Measurements from ENCODE around the gene CCDC34. TPM values are rescaled to one million over a fixed set of nuclear protein-coding genes. Genes with fewer than 3 reads are reported as not detected.
A peak's percentile ranks its signal among the peaks of the same experiment; 100 is the strongest.

The CCDC34 gene
- total and polyA plus RNA-seq, 2 of the 8 experiments (the other 6 are each of a cell fraction or from before 2014, with no cell fraction given) = 7.7 to 24.3 TPM

GRCh38 chr11:27391331-27392015, 28.5 kb upstream of the CCDC34 start:
- WGBS, 2 experiments (ENCODE audit: extremely low coverage in 1 of 2, insufficient coverage in 1 of 2, insufficient read length in 1 of 2, insufficient replicate concordance in 2 of 2, low coverage in 1 of 2, low lambda C conversion rate in 2 of 2, missing lambda C conversion rate in 1 of 2) = 86% methylated on average over 5 of the region's 5 CpGs; no CpG with 5 or more reads in 1 of the 2 experiments
- CTCF ChIA-PET (ENCODE audit: partially characterized antibody) = interaction anchor here (1.0 to 2.1 kb wide), 14 partner anchors 10 to 188 kb away, joined by 3 to 8 read pairs (median 3); no protein-coding TSS in a partner anchor
- no peak for FAIRE-seq
- TF ChIP-seq SIN3A (conservative IDR thresholded peaks at IDR 0.05 in 1 of 2, IDR thresholded peaks at IDR 0.05 in 1 of 2; ENCODE audit: low read depth in 1 of 2, low read length in 2 of 2) (no peak), MAFK (IDR thresholded peaks at IDR 0.05; ENCODE audit: low read depth, low read length) (no peak), BRCA1 (IDR thresholded peaks at IDR 0.05; ENCODE audit: low read depth, low read length) (no peak), TEAD4 (IDR thresholded peaks at IDR 0.05; ENCODE audit: low read depth, low read length) (no peak), HDAC6 (IDR thresholded peaks at IDR 0.05; ENCODE audit: low read depth, low read length) (no peak), RNF2 (IDR thresholded peaks at IDR 0.05; ENCODE audit: borderline replicate concordance, low read depth, low read length, missing control alignments, poor library complexity, severe bottlenecking) (no peak), NANOG (IDR thresholded peaks at IDR 0.05; ENCODE audit: insufficient read depth, low read depth, low read length, poor library complexity, severe bottlenecking) (no peak), TCF12 (IDR thresholded peaks at IDR 0.05; ENCODE audit: low read depth, low read length) (no peak), HDAC2 (IDR thresholded peaks at IDR 0.05; ENCODE audit: borderline replicate concordance in 1 of 2, low read depth in 2 of 2, low read length in 2 of 2) (no peak), EP300 (IDR thresholded peaks at IDR 0.05; ENCODE audit: borderline replicate concordance in 1 of 2, low read depth in 2 of 2, low read length in 2 of 2) (no peak), CHD1 (IDR thresholded peaks at IDR 0.05; ENCODE audit: low read depth, low read length) (no peak)

More at GRCh38 chr11:27391331-27392015, 28.5 kb upstream of the CCDC34 start:
- Histone ChIP-seq H3K18ac (ENCODE audit: extremely low read depth, low read length) (no peak overlapping the region), H2BK12ac (ENCODE audit: low read depth, low read length) (no peak overlapping the region), H3K9me3 (ENCODE audit: insufficient read depth in 2 of 2, low read depth in 1 of 2, low read length in 1 of 2) (no peaks in the 10 kb centered on the region), H3K23me2 (ENCODE audit: low read depth, low read length) (no peaks in the 10 kb centered on the region; the same call in 1 of the 2 replicates), H2BK5ac (ENCODE audit: low read depth, low read length) (peak overlapping the region; percentile 32; the same call in 1 of the 2 replicates), H2BK20ac (ENCODE audit: low read length) (no peak overlapping the region), H3K4ac (replicated peaks; ENCODE audit: insufficient read length, low read depth, low read length) (no peak overlapping the region), H3K79me2 (ENCODE audit: control insufficient read depth in 1 of 2, insufficient read depth in 2 of 2, low read length in 2 of 2) (peaks cover 0 to 42% of the 10 kb centered on the region in 2 experiments; a peak in 2 of 4 replicates), H3K9ac (replicated peaks in 1 of 4; ENCODE audit: extremely low read depth in 1 of 4, low read depth in 3 of 4, low read length in 3 of 4) (no peak overlapping the region), H3K4me2 (ENCODE audit: insufficient read depth in 1 of 2, low read depth in 2 of 2, low read length in 2 of 2) (no peak overlapping the region), H3K27me3 (replicated peaks in 1 of 4; ENCODE audit: control insufficient read depth in 3 of 4, extremely low read depth in 1 of 4, insufficient read depth in 3 of 4, low read length in 3 of 4) (no peaks in the 10 kb centered on the region), H3K4me3 (ENCODE audit: extremely low read depth in 1 of 4, insufficient read depth in 2 of 4, low read depth in 3 of 4, low read length in 4 of 4) (no peak overlapping the region), H2AK5ac (ENCODE audit: low read depth, low read length) (no peak overlapping the region), H2AFZ (ENCODE audit: low read length) (no peak overlapping the region), H3K4me1 (replicated peaks in 1 of 4; ENCODE audit: control insufficient read depth in 3 of 4, insufficient read depth in 4 of 4, low read length in 3 of 4) (peaks cover 4 to 24% (median 20%) of the 10 kb centered on the region in 4 experiments; a peak in 6 of 7 replicates), H3K23ac (ENCODE audit: insufficient read length) (no peak overlapping the region), H4K8ac (ENCODE audit: extremely low read depth, insufficient read depth, low read length) (no peak overlapping the region), H3K27ac (ENCODE audit: low read depth, low read length) (no peak overlapping the region), H2BK120ac (replicated peaks; ENCODE audit: low read depth, low read length) (no peak overlapping the region), H3K56ac (replicated peaks; ENCODE audit: insufficient read length, low read depth, low read length) (no peak overlapping the region), H4K91ac (replicated peaks; ENCODE audit: insufficient read length, low read length) (no peak overlapping the region), H4K5ac (ENCODE audit: insufficient read length, low read depth, low read length) (peak overlapping the region; percentile 6), H2BK15ac (ENCODE audit: low read length) (no peak overlapping the region), H3K79me1 (ENCODE audit: low read depth, low read length) (0 out of 2 replicates have a peak, but pooled peaks cover 8% of the 10 kb centered on the region), H3K36me3 (ENCODE audit: control insufficient read depth in 2 of 4, insufficient read depth in 4 of 4, low read length in 3 of 4) (peaks cover 0 to 32% (median 0%) of the 10 kb centered on the region in 4 experiments; a peak in 2 of 8 replicates), H3K14ac (ENCODE audit: insufficient read length) (no peak overlapping the region), H4K20me1 (replicated peaks in 1 of 2; ENCODE audit: control insufficient read depth in 1 of 2, insufficient read depth in 2 of 2, low read length in 2 of 2) (peaks cover 7 to 8% of the 10 kb centered on the region in 2 experiments)
- POLR2A ChIA-PET (ENCODE audit: partially characterized antibody) = interaction anchor here (0.7 to 1.3 kb wide), 3 partner anchors 32 to 158 kb away, joined by 3 read pairs; partner anchors contain the start of gene LGR4
- no peak for DNase-seq (ENCODE audit: low read depth in 1 of 2, low spot score in 2 of 2)

Measured in H1 (cell line).